ENCODE results near the gene LARP4B.
"Not testable (repeated sequence)": the region's sequence is repeated elsewhere in the genome, so short reads cannot be mapped to it uniquely, and the experiment has no call there.

Gene LARP4B

DNA sequence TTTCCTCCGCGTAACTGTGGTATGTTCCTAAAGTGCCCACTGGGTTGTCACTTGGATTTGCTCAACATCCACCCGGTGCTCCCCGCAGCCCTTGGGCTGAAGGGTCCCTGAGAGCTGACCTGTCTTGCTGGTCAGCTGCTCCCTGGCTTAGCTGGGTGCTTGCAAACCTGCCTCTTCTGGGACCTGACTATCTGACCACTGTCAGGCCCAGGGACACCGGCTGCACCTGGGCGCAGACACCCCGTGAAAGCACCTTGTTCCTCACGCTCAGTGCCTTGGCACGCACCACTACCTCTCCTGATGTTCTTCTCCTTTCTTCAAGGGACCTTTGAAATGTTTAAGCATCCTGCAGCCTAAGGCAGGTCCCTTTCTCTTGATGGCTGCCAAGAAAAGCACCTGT, 26.6 kb upstream of the LARP4B start:
- DNase-seq (ENCODE audit: low read depth) = no peak

DNA sequence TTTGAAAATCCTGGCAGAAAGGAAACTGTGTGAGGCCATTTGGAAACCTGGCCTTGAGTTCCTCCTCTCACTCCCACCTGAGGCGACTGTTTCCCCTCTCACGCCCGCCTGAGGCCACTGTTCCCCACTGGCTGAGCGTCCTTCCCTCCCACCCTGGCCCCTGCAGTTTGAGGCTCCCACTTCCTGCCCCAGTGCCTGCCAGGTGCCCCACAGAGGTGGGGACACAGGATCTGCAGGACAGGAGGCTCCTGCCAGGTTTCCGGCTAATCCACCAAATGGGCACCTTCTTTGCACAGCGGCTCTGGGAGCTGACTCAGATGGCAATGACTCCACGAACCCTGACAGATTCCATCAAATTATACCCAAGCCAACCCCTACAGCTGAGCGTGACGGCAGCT, 24.3 kb upstream of the LARP4B start:
- no peak for DNase-seq (ENCODE audit: low read depth)

DNA sequence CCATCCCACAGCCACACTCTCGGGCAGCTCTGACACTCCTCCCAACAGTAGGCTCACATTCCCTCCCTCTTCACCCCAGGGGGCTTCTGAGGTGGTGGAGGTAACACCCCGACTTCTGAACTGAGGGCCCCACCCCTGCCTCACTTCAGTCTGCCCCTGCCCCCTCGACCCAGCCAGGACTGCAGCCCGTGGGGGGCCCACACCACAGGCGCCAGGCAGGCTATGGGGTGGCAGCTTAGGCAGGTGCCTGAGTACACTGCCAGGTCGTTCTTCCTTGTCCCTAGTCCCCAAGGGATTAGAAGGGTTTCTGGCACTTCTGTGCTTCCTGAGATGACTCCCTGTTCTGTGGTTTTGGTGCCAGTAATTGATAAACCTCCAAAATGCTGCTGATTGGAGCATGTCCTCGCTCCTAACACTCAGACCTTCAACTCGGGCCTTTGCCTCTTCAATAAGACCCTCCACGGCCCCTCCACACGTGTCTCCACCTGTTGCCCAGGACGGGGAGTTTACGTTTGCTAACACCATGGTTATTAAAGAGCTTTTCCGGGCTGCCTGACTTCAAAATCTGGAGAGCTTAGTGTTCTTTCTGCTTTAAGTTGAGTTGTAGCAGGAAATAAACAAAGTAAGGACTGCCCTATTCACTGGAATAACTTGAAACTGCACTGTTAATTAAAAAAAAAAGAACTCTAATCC, 23.8 kb upstream of the LARP4B start:
- DNase-seq (ENCODE audit: low read depth) = no peak

DNA sequence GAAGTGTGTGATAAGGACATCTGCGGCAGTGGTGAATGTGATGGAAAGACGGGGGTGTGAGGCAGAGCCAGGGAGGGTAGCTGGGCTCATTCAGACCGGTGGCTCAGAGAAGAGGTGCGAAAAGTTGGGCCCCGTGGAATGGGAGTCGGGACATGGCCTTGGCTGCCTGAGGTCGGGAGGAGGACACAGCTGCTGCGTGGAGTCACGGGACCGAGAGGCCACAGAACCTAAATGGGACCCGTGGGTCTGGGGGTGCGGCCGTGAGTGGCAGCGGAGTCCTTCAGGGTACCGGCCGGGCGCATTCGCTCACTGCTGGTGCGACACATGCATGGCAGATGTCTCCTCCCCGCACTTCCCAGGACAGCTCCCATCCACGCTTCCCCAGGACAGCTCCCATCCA, 22.9 kb upstream of the LARP4B start:
- DNase-seq (ENCODE audit: low read depth) = no peak

DNA sequence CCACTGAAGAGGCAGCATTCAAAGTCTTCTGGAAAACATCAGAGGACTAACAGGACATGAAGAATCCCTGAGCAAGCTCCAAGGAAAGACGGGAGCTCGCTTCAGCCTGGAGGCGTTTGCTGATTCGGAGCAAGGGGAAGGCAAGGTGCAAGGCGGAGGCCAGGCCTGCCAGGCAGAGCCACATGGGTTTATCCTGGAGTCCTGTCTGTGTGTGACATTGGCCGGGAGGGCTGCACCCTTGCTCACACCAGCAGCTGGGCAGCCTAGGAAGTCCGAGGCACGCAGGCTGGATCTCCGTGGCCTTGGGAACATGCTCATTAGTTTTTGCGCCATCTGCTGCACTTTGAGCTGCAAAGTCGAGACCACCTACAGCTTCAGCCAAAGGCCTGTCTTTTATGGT, 22.3 kb upstream of the LARP4B start:
- DNase-seq (ENCODE audit: low read depth) = no peak

DNA sequence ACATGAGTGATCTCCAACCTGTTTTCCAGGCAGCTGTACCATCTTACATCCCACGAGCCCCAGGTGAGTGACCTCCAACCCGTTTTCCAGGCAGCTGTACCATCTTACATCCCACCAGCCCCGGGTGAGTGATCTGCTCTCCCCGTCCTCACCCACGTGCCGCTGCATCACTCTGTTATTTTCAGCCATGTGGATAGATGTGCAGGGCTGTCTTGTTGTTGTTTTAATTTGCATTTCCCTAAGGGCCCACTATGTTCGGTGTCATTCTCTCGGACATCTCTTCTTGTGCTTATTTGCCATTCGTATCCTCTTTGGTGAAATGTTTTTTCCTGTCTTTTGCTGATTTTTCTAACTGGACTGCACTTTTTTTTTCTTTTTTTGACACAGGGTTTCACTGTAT, 17.9 kb upstream of the LARP4B start:
- no peak for DNase-seq (ENCODE audit: low read depth)

DNA sequence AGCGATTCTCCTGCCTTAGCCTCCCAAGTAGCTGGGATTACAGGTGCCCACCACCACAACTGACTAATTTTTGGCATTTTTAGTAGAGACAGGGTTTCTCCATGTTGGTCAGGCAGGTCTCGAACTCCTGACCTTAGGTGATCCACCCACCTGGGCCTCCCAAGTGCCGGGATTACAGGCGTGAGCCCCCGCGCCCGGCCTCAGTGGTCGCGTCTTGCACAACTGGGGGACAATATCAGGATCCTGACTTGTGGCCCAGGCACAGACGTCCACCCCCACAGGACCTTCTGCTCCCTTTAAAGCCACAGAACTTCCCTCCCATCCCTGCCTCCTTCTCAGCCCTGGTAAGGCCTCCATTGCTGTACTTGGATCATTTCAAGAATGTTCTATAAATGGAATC, 16.8 kb upstream of the LARP4B start:
- DNase-seq (ENCODE audit: low read depth) = no peak

DNA sequence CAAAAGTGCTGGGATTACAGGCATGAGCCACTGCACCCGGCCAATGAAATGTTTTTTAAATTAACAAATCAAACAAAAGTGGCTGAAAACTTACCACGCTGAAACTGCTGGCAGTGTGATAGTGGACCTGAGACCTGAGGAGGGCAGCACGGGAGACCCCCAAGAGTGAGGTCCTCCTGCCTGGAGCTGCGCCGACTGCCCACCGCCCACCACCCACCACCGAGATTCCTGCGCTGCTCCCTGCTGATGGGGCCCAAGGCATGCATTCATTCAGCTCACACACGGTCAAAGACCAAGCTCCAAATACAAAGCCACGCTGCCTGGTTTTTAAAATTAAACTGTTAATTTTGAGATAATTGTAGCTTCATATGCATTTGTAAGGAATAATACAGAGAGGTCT, 16.4 kb upstream of the LARP4B start:
- DNase-seq (ENCODE audit: low read depth) = no peak

DNA sequence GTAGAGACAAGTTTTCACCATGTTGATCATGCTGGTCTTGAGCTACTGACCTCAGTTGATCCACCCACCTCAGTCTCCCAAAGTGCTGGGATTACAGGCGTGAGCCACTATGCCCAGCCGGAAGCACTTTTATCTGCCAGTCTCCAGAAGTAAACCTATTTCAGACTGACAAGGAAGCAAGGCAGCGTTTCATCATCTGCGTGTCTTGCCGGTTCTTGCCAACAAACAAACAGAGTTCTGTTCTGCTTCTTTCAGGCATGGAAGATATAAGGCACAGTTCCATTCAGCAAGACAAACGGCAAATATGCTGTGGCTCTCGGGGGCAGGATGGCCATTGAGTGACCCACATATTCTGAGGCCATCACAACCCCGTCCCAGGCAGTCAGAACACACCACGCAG, 15.5 kb upstream of the LARP4B start:
- DNase-seq (ENCODE audit: low read depth) = no peak

DNA sequence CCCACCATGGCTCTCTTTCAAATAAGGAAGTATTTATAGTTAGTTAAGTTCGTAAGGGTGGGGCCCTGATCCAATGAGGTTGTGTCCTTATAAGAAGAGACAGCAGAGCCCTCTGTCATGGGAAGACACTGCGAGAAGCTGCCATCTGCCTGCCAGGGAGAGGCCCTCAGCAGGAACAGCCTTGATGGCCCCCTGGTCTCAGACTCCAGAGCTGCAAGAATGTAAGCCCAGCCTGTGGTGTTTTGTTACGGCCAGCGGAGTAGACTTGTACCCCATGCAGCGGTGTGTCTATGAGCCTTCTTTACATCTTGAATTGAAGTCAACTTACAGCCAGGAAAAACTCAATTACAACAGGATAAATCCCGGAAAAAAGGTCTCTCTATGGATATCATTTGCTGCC, 14.3 kb upstream of the LARP4B start:
- DNase-seq (ENCODE audit: low read depth) = no peak

DNA sequence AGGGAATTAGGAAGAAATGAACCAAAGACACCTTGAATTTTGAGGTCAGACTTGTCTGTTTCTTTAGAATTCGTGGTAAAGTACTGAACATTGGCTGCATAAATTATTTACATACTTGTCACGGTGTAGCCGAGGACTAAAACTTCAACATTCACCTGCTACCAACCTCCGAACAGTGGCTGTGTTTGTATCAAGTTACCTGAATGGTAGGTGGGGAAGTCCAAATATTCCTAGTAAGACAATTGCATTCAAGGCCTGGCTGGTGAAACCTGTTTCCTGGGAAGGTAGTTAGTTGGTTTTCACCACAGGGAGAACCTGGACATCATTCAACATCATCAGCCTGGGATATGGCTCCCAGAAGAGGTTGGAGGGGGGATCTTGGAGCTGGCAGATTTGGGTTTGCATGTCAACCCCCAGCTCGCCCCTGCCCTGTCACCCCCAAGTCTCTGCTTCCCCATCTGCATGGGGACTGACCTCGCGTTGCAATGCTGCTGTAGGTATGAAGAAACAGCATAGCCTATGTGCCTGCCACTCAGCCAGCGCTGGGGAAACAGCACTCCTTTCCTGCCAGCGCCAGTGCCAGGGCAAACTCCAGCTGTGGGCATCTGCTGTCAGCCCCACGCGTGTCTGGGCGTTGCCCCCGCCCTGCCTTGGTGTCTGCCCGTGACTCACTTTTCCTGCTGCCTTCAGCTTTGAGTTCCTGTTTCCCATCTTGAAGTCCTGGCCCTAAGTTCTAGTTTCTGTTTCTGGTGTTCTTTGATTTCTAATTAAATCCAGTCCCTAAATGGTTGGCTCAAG, 12.7 kb upstream of the LARP4B start:
- no peak for DNase-seq (ENCODE audit: low read depth)

DNA sequence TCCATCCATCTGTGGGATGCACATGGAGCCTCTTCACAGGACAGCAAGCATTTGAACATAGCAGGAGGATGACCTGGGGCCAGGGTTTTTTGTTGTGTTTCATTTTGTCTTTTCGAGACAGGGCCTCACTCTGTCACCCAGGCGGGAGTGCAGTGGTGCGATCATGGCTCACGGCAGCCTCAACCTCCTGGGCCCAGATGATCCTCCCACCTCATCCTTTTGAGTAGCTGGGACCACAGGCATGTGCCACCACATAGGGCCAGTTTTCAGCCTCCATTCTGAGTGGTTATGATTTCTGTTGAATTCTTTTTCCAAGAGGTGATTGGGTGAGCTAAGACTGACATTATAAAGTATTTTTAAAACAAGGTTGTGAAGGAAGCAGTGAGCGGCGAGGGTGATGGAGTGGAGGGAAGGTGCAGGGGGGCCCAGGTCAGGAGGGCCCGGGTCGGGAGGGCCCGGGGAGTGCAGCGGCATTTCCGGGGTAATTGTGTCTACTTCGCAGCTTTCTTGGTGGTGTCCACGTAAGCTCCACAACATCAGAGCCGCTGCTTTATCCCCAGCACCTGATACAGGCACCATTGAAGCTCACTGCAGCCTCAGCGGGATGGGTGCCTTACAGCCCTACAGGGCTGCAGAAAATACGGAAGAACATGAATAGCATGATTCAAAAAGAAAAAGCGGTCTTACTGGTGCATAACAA, 12.0 kb upstream of the LARP4B start:
- DNase-seq (ENCODE audit: low read depth) = no peak

DNA sequence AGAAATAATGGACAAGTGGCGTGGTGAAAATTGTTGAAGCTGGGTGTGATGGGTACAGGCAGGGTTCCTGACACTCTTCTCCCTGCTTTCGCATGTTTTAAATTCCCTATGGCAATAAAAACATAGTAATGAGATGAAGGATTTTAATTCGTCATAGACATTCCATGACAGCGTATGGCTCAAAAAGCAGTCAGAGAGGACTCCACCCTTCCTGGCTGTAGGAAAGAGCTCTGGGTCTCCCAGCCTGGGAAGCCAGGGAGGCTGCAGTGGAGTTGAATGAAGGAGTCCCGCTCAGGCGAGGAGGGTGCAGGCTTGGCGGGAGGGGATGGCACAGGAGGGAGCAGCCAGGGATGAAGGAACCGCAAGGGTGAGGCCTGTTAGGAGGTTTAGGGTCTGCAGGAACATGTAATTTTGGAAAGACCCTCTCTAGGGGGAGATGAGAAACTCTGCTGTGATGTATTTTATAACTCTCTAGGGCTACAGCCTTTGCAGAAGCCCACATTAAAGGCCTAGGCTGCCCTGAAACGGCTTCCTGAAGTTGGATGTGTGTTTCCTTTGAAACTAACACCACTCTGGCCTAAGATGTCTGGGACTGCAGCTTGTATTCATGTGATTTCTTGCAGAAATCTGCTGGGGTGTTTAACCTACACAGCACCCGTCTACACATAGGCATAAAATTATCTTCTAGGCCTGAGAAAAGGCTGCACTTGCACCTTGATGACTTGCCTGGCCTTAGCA, 7.6 kb upstream of the LARP4B start:
- no peak for DNase-seq (ENCODE audit: low read depth)

DNA sequence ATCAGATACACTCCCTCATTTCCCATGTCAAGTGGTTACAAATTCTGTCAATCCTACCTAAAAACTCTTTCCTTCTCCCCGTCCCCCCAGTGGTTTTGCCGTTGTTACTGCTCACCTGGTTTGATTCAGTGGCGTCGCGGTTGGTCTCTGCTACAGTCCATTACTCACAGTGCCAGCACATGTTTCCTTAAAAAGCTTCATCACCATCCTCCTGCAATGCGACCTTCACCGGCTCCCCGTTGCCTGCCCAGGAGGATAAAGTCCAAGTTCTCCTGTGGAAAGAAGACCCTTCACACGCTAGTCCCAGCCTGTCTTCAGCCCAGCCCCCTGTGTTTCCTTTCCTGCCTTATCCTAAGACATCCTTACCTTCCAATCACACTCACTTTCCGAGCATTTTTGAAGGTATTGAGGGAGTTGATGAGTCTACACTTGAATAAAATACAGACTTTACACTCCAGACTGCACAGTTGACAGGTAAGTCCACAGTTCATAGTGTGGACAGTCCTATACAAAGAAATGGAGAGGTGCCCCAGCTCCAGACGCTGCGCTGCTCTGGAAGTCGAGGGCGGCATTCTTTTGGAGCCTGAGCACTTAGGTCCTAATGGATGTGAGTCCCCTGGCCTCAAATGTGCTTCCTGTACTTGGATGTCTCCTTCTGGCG, 3.4 kb upstream of the LARP4B start:
- no peak for DNase-seq (ENCODE audit: low read depth)

DNA sequence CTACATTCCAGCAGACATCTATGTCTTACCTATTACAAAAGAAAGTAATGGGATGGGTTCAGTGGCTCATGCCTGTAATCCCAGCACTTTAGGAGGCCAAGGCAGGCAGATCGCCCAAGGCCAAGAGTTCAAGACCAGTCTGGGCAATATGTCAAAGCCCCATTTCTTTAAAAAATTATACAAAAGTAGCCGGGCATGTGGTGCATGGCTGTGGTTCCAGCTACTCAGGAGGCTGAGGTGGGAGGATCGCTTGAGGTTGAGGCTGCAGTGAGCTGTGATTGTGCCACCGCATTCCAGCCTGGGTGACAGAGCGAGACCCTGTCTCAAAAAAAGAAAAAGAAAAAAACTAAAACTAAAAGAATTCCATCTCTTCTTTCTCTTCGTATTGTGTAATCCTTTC, 2.7 kb upstream of the LARP4B start:
- not testable (repeated sequence) for DNase-seq (ENCODE audit: low read depth)

DNA sequence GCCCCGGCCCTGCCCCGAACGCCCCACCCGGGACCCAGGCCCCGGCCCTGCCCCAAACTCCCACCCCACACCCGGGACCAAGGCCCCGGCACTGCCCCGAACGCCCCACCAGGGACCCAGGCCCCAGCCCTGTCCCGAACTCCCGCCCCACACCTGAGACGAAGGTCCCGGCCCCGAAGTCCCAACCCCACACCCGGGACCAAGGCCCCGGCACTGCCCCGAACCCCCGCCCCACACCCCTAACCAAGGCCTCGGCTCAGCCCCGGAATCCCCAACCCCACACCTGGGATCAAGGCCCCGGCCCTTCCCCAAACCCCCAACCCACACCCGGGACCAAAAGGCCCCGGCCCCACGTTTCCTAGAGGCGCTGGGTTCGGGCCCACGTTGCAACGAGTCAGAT, 1.1 kb upstream of the LARP4B start:
- DNase-seq (ENCODE audit: low read depth) = no peak

DNA sequence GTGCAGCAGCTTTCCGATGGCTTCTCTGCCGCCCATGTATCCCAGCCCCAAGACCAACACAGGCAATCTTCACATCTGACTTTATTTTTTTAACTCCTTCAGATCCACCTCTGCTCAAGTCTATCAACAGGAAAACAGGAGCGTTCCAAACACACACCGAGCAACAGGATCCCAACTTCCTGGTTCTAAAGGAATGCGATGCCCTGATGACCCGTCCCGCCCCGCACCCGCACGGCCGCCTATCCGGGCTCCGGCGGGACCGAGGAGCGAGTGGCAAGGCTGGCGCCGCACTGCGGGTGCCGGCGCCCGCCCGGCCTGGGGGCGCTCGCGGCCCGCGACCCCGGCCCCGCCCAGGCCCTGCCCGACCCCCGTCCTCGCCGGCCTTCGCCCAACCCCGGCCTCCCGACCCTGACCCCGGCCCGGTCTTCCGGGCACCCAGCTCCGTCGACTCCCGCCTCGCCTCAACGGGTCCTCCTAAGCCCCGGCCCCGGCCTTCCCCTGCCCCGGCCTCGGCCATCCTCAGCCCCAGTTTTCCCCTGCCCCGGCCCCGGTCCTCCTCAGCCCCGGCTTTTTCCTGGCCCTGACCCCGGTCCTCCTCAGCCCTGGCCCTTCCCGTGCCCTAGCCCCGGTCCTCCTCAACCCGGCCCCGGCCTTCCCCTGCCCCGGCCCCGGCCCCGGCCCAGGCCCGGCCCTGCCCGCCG, 730 bp downstream of the LARP4B start:
- DNase-seq (ENCODE audit: low read depth) = no peak

DNA sequence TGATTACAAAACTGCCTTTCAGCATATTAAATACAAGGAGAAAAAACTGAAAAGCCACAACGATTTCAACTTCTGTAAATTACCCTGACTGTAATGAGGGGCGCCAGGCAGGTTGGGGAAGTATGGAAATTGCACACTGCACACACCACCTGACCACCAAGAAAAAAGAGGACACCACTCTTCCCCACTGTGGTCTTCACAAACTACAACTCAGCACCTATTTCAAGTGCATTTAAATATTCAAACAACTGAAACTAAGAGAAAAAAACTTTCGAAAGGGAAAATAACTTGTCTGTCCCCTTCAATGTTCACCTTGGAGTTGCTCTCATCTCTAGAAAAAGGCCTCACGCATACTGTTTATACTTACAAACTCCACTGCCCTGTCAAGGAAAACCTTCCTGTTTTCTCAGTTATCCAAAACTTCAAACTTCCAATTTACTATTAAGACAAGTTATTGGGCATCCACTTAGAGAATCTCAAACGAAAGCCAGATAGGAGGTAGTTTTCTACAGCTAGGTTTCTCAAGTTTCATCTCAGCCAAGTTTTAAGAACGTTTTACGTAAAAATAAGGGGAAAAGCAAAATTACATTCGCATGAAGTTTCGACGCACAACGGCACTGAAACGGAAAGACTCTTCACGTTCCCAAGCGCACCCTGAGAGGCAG, 1.4 kb downstream of the LARP4B start:
- no peak for DNase-seq (ENCODE audit: low read depth)

DNA sequence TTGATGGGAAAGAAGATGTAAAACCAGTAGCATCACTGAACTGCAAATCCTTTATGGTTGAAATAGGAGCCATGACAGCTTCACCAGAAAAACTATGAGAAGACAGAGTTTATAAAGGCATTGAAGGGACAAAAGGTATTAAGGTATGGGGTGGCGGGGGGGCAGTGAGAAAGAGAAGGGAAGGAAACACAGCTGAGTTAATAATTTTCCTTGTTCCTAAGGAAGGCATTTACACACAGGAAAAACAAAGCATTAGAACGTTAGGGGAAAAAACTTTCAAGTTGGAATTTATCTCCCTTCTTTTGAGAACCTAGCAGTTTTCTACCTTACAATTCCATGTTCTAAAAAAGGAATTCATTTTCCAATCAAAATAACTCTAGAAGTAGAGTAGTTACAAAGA, 4.4 kb downstream of the LARP4B start:
- DNase-seq (ENCODE audit: low read depth) = no peak

DNA sequence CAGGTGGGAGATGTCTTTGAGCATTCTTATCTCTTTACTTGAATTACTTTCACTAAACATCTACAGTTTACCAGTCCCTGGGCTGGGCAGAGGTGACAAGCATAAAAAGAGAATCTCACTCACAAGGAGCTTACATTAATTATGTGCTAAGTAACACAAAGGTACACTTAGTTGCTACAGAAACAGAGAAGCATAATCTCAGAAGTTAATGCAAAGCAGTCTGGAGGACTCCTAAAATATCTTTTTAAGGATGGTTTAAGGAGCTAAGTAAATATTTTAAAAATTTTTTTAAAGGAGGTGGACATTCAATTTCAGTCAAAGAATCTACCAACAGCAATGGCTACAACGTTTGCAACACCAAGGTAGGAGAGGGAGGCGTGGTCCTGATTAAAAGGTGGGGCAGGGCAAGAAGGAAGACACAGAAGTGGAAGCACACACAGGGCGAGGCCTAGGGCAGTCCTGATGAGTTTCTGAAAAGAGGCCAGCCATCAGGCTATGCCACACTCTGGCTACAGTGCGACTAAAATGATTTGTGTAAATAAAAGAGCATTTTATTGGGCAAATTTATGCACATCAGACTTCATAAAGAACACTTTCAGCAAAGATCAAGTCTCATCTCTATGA, 5.3 kb downstream of the LARP4B start:
- no peak for DNase-seq (ENCODE audit: low read depth)

DNA sequence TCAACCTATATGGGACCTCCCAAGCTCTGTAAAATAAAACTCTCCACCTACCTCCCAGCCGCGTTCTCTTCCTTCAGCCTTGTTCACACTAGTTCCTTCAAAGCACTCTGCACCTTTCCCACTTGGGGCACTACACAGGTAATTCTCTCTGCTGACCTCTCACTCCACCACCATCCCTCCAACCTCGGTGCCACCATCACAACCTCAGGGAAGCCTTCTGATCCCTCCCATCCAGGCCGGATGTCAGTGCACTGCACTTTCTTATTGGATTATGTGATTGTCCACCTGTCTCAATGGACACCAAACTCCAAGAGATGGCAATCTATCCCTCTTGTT, 7.0 kb downstream of the LARP4B start:
- no peak for DNase-seq (ENCODE audit: low read depth)
